ENCODE measurements around the gene PIK3R1. TPM values are rescaled to one million over a fixed set of nuclear protein-coding genes. Genes with fewer than 3 reads are reported as not detected.
"Not testable (repeated sequence)": the region's sequence is repeated elsewhere in the genome, so short reads cannot be mapped to it uniquely, and the experiment has no call there.

PIK3R1 gene
- total and polyA plus RNA-seq, 2 experiments from 2014 or later: 5.9 to 9.8 TPM

GRCh38 chr5:68233075-68233474 is 17.5 kb downstream of the PIK3R1 start:
- Histone ChIP-seq H3F3A (replicated peaks; ENCODE audit: low read depth) (no peaks in the 10 kb centered on the region), H3K4me3 (no peak overlapping the region), H3K27me3 (ENCODE audit: insufficient read depth) (no peaks in the 10 kb centered on the region), H3K9me2 (ENCODE audit: insufficient read depth) (no peaks in the 10 kb centered on the region), H3K4me2 (no peak overlapping the region), H3K4me1 (ENCODE audit: insufficient read depth) (no peaks in the 10 kb centered on the region), H3K79me2 (replicated peaks; ENCODE audit: insufficient read depth) (peaks cover 22% of the 10 kb centered on the region), H3K36me3 (ENCODE audit: insufficient read depth) (no peaks in the 10 kb centered on the region), H2AFZ (no peak overlapping the region), H3K27ac (ENCODE audit: low read depth) (no peak overlapping the region), H4K20me1 (replicated peaks; ENCODE audit: insufficient read depth) (peaks cover 5% of the 10 kb centered on the region)
- DNase-seq (ENCODE audit: low spot score) (no peak), ATAC-seq (no peak)
- no peaks in the 10 kb centered on the region for H3K9me3 Mint-ChIP-seq
- no peak overlapping the region for H3K27ac Mint-ChIP-seq
- TF ChIP-seq STAT1 (IDR thresholded peaks at IDR 0.05; ENCODE audit: unreplicated experiment): no peak
- no peak for TF ChIP-seq NANOG (IDR thresholded peaks at IDR 0.05; ENCODE audit: borderline replicate concordance)
- no peak for TF ChIP-seq ETS1 (IDR thresholded peaks at IDR 0.05)
- no peak for TF ChIP-seq ZNF114 (CRISPR knock-in tag; IDR thresholded peaks at IDR 0.05)
- TF ChIP-seq ZNF462 (CRISPR knock-in tag; IDR thresholded peaks at IDR 0.05): no peak
- no peak for TF ChIP-seq EZH2 (IDR thresholded peaks at IDR 0.05; ENCODE audit: low read depth, unreplicated experiment)
- no peak for TF ChIP-seq ZNF331 (CRISPR knock-in tag; IDR thresholded peaks at IDR 0.05; ENCODE audit: low read depth)
- no peak for TF ChIP-seq JUNB (IDR thresholded peaks at IDR 0.05; ENCODE audit: unreplicated experiment)
- no peaks in the 10 kb centered on the region for H3K36me3 Mint-ChIP-seq (ENCODE audit: low read depth)
- no peaks in the 10 kb centered on the region for H3K27me3 Mint-ChIP-seq (ENCODE audit: insufficient read depth, low read depth, poor library complexity)
- peaks cover 18% of the 10 kb centered on the region for H3K4me1 Mint-ChIP-seq
- no peak overlapping the region for H3K4me3 Mint-ChIP-seq

GRCh38 chr5:68235229-68235628 is 19.7 kb downstream of the PIK3R1 start:
- not testable (repeated sequence) for H3K4me3 ChIP-seq; H2AFZ ChIP-seq; DNase-seq (ENCODE audit: low spot score); H3K27me3 Mint-ChIP-seq (ENCODE audit: insufficient read depth, low read depth, poor library complexity); ATAC-seq; H3K9me2 ChIP-seq (ENCODE audit: insufficient read depth); H3K4me2 ChIP-seq; H3K27ac ChIP-seq (ENCODE audit: low read depth); H3K4me3 Mint-ChIP-seq; H3K27ac Mint-ChIP-seq; H3F3A ChIP-seq (replicated peaks; ENCODE audit: low read depth); H3K9me3 Mint-ChIP-seq; H3K4me1 ChIP-seq (ENCODE audit: insufficient read depth); H4K20me1 ChIP-seq (replicated peaks; ENCODE audit: insufficient read depth); H3K27me3 ChIP-seq (ENCODE audit: insufficient read depth); H3K36me3 Mint-ChIP-seq (ENCODE audit: low read depth); H3K36me3 ChIP-seq (ENCODE audit: insufficient read depth)
- H3K79me2 ChIP-seq (replicated peaks; ENCODE audit: insufficient read depth): peaks cover 22% of the 10 kb centered on the region
- H3K4me1 Mint-ChIP-seq: peaks cover 15% of the 10 kb centered on the region
